WTC11 (cell line): ENCODE measurements around the gene BCAT1. TPM values are rescaled to one million over a fixed set of nuclear protein-coding genes. Genes with fewer than 3 reads are reported as not detected.
A peak's percentile ranks its signal among the peaks of the same experiment; 100 is the strongest.

ENCODE experiments used
- ATAC-seq: fragments of 200-7000 bp; cut with Tn5 transposase; 2 replicates; pipeline ENCODE4 v1.10.0; 2021; ENCODE audit warnings: mild to moderate bottlenecking, moderate library complexity
- CTCF ChIA-PET: fragments of 300-600 bp; sonication (Branson Sonifier 250); formaldehyde crosslinking; loops from one replicate; lab custom pipeline; 2021; ENCODE audit warnings: antibody characterized with exemption; lab: Charles Lee
- POLR2A ChIA-PET: fragments of 350-600 bp; sonication (Branson Sonifier 250); formaldehyde crosslinking; loops from one replicate; lab custom pipeline; 2021; ENCODE audit warnings: antibody characterized with exemption; lab: Charles Lee
- DNase-seq: peaks from one replicate; pipeline ENCODE4 v3.0.0; 2021; ENCODE audit warnings: low spot score
- H3K27ac Mint-ChIP-seq: 2 replicates; pipeline ENCODE4 v1.8.0; 2021; ENCODE audit warnings: mixed read lengths
- H3K27me3 Mint-ChIP-seq: 2 replicates; pipeline ENCODE4 v1.8.0; 2021; ENCODE audit warnings: low read depth, mild to moderate bottlenecking, moderate library complexity, mixed read lengths
- H3K36me3 Mint-ChIP-seq: 2 replicates; pipeline ENCODE4 v1.8.0; 2021; ENCODE audit warnings: mixed read lengths
- H3K4me1 Mint-ChIP-seq: 2 replicates; pipeline ENCODE4 v1.8.0; 2022; ENCODE audit warnings: mixed read lengths
- H3K4me3 Mint-ChIP-seq: 2 replicates; pipeline ENCODE4 v1.8.0; 2021; ENCODE audit warnings: mild to moderate bottlenecking, moderate library complexity, mixed read lengths
- H3K9me3 Mint-ChIP-seq: 2 replicates; pipeline ENCODE4 v1.8.0; 2021; ENCODE audit warnings: mixed read lengths
- CREB1 ChIP-seq: sonication (generic); formaldehyde crosslinking; IDR thresholded peaks from 2 replicates; pipeline ENCODE4 v1.8.0; 2023; ENCODE audit warnings: mild to moderate bottlenecking, missing genetic modification reagents
- NFYB ChIP-seq: sonication (generic); formaldehyde crosslinking; conservative IDR thresholded peaks from 2 replicates; pipeline ENCODE4 v1.8.0; 2022; ENCODE audit warnings: low read depth, missing genetic modification reagents
- TEAD1 ChIP-seq: sonication (generic); formaldehyde crosslinking; IDR thresholded peaks from 2 replicates; pipeline ENCODE4 v1.8.0; 2022; ENCODE audit warnings: mild to moderate bottlenecking, missing genetic modification reagents
- ZBTB21 ChIP-seq: sonication (generic); formaldehyde crosslinking; IDR thresholded peaks from 2 replicates; pipeline ENCODE4 v1.8.1; 2023; ENCODE audit warnings: mild to moderate bottlenecking, missing genetic modification reagents, borderline replicate concordance
- ZNF423 ChIP-seq: fragments of 250-450 bp; sonication (Bioruptor Pico); IDR thresholded peaks from 2 replicates; pipeline ENCODE4 v2.1.2; 2022; ENCODE audit warnings: mild to moderate bottlenecking, moderate library complexity
- total RNA-seq: library from RNA; stranded (reverse); gene quantifications from 3 replicates; pipeline ENCODE4 v1.2.3, GENCODE V29; 2021
- TF ChIP-seq, protein P1 (sequence below): sonication (generic); formaldehyde crosslinking; IDR thresholded peaks from 2 replicates; pipeline ENCODE4 v1.8.1; 2022; ENCODE audit warnings: low read depth, mild to moderate bottlenecking, moderate library complexity, missing genetic modification reagents, borderline replicate concordance
- TF ChIP-seq, protein P2 (sequence below): sonication (generic); formaldehyde crosslinking; IDR thresholded peaks from 2 replicates; pipeline ENCODE4 v1.8.1; 2022; ENCODE audit warnings: low read depth, missing genetic modification reagents, borderline replicate concordance
- TF ChIP-seq, protein P3 (sequence below): fragments of 250-450 bp; sonication (Bioruptor Pico); IDR thresholded peaks from 2 replicates; pipeline ENCODE4 v1.8.0; 2021; ENCODE audit warnings: mild to moderate bottlenecking
- TF ChIP-seq, protein P4 (sequence below): fragments of 200-600 bp; IDR thresholded peaks from 2 replicates; pipeline ENCODE4 v1.8.0; 2022; ENCODE audit warnings: antibody characterized with exemption
- TF ChIP-seq, protein P5 (sequence below): fragments of 250-450 bp; sonication (Bioruptor Pico); IDR thresholded peaks from 2 replicates; pipeline ENCODE4 v2.1.2; 2022; ENCODE audit warnings: mild to moderate bottlenecking, moderate library complexity

The BCAT1 gene
- total RNA-seq, 1 experiment from 2014 or later: 267 TPM

DNA sequence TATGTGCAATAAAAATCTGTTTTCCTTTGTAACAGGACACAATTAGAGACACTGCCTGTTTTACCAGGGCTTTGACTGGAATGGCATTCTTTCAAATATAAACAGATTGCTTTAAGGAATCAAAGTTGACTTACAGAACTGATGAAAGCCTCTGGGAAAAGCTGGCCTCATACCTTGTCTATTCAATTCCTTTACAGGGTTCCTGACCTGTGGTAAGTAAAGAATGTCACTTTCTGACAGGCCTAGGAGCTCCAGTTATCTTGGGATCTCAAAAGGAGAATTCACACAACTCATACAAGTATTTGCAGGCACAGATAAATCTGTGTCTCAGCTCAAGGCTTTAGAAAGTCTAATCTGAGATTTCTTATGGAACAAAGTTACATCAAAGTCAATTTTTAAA is 88.4 kb downstream of the BCAT1 start:
- Mint-ChIP-seq H3K4me3 (no peak overlapping the region), H3K9me3 (peaks cover 64% of the 10 kb centered on the region), H3K4me1 (peaks cover 28% of the 10 kb centered on the region), H3K27me3 (no peaks in the 10 kb centered on the region; the same call in 1 of the 2 replicates), H3K36me3 (peaks cover 93% of the 10 kb centered on the region), H3K27ac (no peak overlapping the region)
- ATAC-seq (no peak), DNase-seq (no peak)
- TF ChIP-seq, protein P1, sequence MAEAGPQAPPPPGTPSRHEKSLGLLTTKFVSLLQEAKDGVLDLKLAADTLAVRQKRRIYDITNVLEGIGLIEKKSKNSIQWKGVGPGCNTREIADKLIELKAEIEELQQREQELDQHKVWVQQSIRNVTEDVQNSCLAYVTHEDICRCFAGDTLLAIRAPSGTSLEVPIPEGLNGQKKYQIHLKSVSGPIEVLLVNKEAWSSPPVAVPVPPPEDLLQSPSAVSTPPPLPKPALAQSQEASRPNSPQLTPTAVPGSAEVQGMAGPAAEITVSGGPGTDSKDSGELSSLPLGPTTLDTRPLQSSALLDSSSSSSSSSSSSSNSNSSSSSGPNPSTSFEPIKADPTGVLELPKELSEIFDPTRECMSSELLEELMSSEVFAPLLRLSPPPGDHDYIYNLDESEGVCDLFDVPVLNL (CRISPR knock-in tag): no peak
- TF ChIP-seq TEAD1: no peak
- TF ChIP-seq, protein P2, sequence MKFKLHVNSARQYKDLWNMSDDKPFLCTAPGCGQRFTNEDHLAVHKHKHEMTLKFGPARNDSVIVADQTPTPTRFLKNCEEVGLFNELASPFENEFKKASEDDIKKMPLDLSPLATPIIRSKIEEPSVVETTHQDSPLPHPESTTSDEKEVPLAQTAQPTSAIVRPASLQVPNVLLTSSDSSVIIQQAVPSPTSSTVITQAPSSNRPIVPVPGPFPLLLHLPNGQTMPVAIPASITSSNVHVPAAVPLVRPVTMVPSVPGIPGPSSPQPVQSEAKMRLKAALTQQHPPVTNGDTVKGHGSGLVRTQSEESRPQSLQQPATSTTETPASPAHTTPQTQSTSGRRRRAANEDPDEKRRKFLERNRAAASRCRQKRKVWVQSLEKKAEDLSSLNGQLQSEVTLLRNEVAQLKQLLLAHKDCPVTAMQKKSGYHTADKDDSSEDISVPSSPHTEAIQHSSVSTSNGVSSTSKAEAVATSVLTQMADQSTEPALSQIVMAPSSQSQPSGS: no peak
- ChIA-PET POLR2A (no interaction called here), CTCF (no interaction called here)

DNA sequence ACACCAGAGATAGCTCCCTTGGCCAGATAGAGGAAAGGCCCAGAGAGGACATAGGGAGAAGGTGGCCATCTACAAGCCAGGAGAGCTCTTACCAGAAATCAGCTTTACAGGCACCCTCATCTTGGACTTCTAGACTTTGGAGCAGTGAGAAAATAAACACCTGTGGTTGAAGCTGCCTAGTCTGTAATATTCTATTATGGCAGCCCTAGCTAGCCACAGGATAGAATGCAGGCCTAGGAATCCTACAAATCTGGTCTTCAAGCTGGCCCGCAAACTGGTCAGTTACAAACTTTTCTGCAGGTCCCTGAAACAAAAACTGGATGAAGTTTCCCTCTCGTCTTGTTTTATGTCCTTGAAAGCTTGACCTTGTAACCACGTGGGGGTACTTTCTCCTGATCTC is 92.4 kb downstream of the BCAT1 start:
- no peak for TF ChIP-seq CREB1 (CRISPR knock-in tag)
- TF ChIP-seq, protein P3, sequence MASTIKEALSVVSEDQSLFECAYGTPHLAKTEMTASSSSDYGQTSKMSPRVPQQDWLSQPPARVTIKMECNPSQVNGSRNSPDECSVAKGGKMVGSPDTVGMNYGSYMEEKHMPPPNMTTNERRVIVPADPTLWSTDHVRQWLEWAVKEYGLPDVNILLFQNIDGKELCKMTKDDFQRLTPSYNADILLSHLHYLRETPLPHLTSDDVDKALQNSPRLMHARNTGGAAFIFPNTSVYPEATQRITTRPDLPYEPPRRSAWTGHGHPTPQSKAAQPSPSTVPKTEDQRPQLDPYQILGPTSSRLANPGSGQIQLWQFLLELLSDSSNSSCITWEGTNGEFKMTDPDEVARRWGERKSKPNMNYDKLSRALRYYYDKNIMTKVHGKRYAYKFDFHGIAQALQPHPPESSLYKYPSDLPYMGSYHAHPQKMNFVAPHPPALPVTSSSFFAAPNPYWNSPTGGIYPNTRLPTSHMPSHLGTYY: no peak
- no peak for TF ChIP-seq ZBTB21 (CRISPR knock-in tag)
- TF ChIP-seq NFYB: no peak
- TF ChIP-seq, protein P4, sequence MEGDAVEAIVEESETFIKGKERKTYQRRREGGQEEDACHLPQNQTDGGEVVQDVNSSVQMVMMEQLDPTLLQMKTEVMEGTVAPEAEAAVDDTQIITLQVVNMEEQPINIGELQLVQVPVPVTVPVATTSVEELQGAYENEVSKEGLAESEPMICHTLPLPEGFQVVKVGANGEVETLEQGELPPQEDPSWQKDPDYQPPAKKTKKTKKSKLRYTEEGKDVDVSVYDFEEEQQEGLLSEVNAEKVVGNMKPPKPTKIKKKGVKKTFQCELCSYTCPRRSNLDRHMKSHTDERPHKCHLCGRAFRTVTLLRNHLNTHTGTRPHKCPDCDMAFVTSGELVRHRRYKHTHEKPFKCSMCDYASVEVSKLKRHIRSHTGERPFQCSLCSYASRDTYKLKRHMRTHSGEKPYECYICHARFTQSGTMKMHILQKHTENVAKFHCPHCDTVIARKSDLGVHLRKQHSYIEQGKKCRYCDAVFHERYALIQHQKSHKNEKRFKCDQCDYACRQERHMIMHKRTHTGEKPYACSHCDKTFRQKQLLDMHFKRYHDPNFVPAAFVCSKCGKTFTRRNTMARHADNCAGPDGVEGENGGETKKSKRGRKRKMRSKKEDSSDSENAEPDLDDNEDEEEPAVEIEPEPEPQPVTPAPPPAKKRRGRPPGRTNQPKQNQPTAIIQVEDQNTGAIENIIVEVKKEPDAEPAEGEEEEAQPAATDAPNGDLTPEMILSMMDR: no peak
- TF ChIP-seq, protein P2: no peak
- POLR2A ChIA-PET: interaction anchor here (1.2 kb wide), 1 partner anchor 10 kb away, joined by 3 read pairs; no protein-coding TSS in a partner anchor
- Mint-ChIP-seq H3K36me3 (peaks cover 75% of the 10 kb centered on the region), H3K27me3 (no peaks in the 10 kb centered on the region), H3K9me3 (peaks cover 51% of the 10 kb centered on the region), H3K4me3 (no peak overlapping the region), H3K4me1 (peaks cover 35% of the 10 kb centered on the region), H3K27ac (peak overlapping the region; percentile 28; the same call in 1 of the 2 replicates)
- DNase-seq (no peak), ATAC-seq (no peak)
- CTCF ChIA-PET: no interaction called here

DNA sequence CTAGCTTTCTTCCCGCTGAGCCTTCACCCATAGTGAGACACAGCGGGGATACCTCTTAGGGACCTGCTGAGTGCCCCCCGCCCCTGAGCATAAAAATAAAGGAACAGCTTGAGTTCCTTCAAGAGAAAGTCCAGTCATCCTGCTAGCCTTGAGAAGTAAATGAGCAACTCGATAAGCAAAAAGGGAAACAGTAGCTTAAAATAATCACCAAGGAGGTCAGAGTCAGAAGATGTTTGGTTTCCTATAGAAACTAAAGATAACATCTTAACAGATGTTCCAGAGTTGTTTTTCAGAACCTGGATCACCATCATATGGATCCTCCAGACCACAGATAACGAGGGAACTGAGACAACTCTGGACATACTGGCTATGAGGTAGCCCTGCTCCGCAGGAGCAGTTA is 94.0 kb downstream of the BCAT1 start:
- DNase-seq: no peak
- Mint-ChIP-seq H3K27ac (no peak overlapping the region), H3K9me3 (peaks cover 35% of the 10 kb centered on the region), H3K4me1 (peaks cover 40% of the 10 kb centered on the region), H3K27me3 (no peaks in the 10 kb centered on the region), H3K36me3 (peaks cover 62% of the 10 kb centered on the region), H3K4me3 (no peak overlapping the region)
- ChIA-PET POLR2A (no interaction called here), CTCF (interaction anchor here (0.7 kb wide), 1 partner anchor 130 kb away, joined by 3 read pairs; no protein-coding TSS in a partner anchor)
- no peak for ATAC-seq
- peak; percentile 83 for TF ChIP-seq ZNF423
- TF ChIP-seq, protein P5, sequence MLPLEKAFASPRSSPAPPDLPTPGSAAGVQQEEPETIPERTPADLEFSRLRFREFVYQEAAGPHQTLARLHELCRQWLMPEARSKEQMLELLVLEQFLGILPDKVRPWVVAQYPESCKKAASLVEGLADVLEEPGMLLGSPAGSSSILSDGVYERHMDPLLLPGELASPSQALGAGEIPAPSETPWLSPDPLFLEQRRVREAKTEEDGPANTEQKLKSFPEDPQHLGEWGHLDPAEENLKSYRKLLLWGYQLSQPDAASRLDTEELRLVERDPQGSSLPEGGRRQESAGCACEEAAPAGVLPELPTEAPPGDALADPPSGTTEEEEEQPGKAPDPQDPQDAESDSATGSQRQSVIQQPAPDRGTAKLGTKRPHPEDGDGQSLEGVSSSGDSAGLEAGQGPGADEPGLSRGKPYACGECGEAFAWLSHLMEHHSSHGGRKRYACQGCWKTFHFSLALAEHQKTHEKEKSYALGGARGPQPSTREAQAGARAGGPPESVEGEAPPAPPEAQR (CRISPR knock-in tag): no peak
